Measurements from ENCODE around the gene FIG4. TPM values are rescaled to one million over a fixed set of nuclear protein-coding genes. Genes with fewer than 3 reads are reported as not detected.

Gene FIG4
- total and polyA plus RNA-seq, 2 of the 13 experiments (the other 11 are each of a cell fraction or from before 2014, with no cell fraction given), result 5.5 to 7.9 TPM

GRCh38 chr6:109705258-109705657, 14.2 kb downstream of the FIG4 start (continued):
- no peak for TF ChIP-seq ZNF142 (CRISPR knock-in tag; IDR thresholded peaks at IDR 0.05)
- TF ChIP-seq ZNF589 (CRISPR knock-in tag; conservative IDR thresholded peaks at IDR 0.05), result no peak
- no peak for TF ChIP-seq ZNF839 (CRISPR knock-in tag; IDR thresholded peaks at IDR 0.05; ENCODE audit: borderline replicate concordance)
- no peak for TF ChIP-seq BHLHE40 (IDR thresholded peaks at IDR 0.05; ENCODE audit: low read length)
- TF ChIP-seq ZNF567 (CRISPR knock-in tag; IDR thresholded peaks at IDR 0.05; ENCODE audit: borderline replicate concordance), result no peak
- TF ChIP-seq TARDBP (CRISPR knock-in tag; IDR thresholded peaks at IDR 0.05), result no peak
- no peak for TF ChIP-seq ZNF337 (CRISPR knock-in tag; IDR thresholded peaks at IDR 0.05; ENCODE audit: borderline replicate concordance, low read depth)
- TF ChIP-seq ZNF782 (CRISPR knock-in tag; IDR thresholded peaks at IDR 0.05; ENCODE audit: borderline replicate concordance), result no peak
- no peak for TF ChIP-seq CHD4 (IDR thresholded peaks at IDR 0.05; ENCODE audit: borderline replicate concordance, low read length)
- no peak for TF ChIP-seq GPBP1L1 (CRISPR knock-in tag; IDR thresholded peaks at IDR 0.05)
- no peak for TF ChIP-seq PITX1 (CRISPR knock-in tag; IDR thresholded peaks at IDR 0.05)
- TF ChIP-seq SIN3A (IDR thresholded peaks at IDR 0.05; ENCODE audit: borderline replicate concordance, low read depth, low read length), result no peak
- TF ChIP-seq HMGXB4 (CRISPR knock-in tag; IDR thresholded peaks at IDR 0.05; ENCODE audit: borderline replicate concordance in 1 of 2, low read depth in 1 of 2), result peak; percentile 60 to 87
- no peak for TF ChIP-seq JDP2 (CRISPR knock-in tag; IDR thresholded peaks at IDR 0.05; ENCODE audit: borderline replicate concordance)
- no peak for TF ChIP-seq ZNF124 (CRISPR knock-in tag; IDR thresholded peaks at IDR 0.05)
- no peak for TF ChIP-seq CREB3 (CRISPR knock-in tag; IDR thresholded peaks at IDR 0.05)
- no peak for TF ChIP-seq ZNF772 (CRISPR knock-in tag; IDR thresholded peaks at IDR 0.05)
- TF ChIP-seq NPAS2 (CRISPR knock-in tag; IDR thresholded peaks at IDR 0.05; ENCODE audit: borderline replicate concordance), result no peak
- TF ChIP-seq ZNF619 (CRISPR knock-in tag; IDR thresholded peaks at IDR 0.05), result no peak

Data from HepG2 (cell line).